Measurements from ENCODE around the gene DNAAF8. TPM values are rescaled to one million over a fixed set of nuclear protein-coding genes. Genes with fewer than 3 reads are reported as not detected.

Gene DNAAF8
- total and polyA plus RNA-seq, 12 donors: 0.30 to 3.3 (median 1.5) TPM

GRCh38 chr16:4703906-4704305 is 30.4 kb upstream of the DNAAF8 start:
- Histone ChIP-seq H3K4me1 (replicated peaks in 1 of 2) (no peaks in the 10 kb centered on the region), H3K27ac (no peak overlapping the region), H3K27me3 (no peaks in the 10 kb centered on the region), H3K9me3 (replicated peaks in 1 of 3) (no peaks in the 10 kb centered on the region), H3K36me3 (replicated peaks in 1 of 2) (peaks cover 0 to 62% of the 10 kb centered on the region in 2 donors), H3K4me3 (no peak overlapping the region)
- no peak for DNase-seq
- WGBS, 4 donors: 71 to 91% (median 84%) methylated on average over 2 to 7 of the region's 7 CpGs
- intact Hi-C loops (cut with DNase I): no loop called here
- TF ChIP-seq, protein P1, sequence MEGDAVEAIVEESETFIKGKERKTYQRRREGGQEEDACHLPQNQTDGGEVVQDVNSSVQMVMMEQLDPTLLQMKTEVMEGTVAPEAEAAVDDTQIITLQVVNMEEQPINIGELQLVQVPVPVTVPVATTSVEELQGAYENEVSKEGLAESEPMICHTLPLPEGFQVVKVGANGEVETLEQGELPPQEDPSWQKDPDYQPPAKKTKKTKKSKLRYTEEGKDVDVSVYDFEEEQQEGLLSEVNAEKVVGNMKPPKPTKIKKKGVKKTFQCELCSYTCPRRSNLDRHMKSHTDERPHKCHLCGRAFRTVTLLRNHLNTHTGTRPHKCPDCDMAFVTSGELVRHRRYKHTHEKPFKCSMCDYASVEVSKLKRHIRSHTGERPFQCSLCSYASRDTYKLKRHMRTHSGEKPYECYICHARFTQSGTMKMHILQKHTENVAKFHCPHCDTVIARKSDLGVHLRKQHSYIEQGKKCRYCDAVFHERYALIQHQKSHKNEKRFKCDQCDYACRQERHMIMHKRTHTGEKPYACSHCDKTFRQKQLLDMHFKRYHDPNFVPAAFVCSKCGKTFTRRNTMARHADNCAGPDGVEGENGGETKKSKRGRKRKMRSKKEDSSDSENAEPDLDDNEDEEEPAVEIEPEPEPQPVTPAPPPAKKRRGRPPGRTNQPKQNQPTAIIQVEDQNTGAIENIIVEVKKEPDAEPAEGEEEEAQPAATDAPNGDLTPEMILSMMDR (IDR thresholded peaks at IDR 0.05): no peak
- no peak for TF ChIP-seq POLR2A (IDR thresholded peaks at IDR 0.05)

GRCh38 chr16:4704491-4704890 is 29.8 kb upstream of the DNAAF8 start:
- Histone ChIP-seq H3K4me1 (replicated peaks in 1 of 2) (no peaks in the 10 kb centered on the region), H3K27ac (no peak overlapping the region), H3K36me3 (replicated peaks in 1 of 2) (peaks cover 0 to 57% of the 10 kb centered on the region in 2 donors), H3K4me3 (no peak overlapping the region), H3K27me3 (no peaks in the 10 kb centered on the region), H3K9me3 (replicated peaks in 1 of 3) (no peaks in the 10 kb centered on the region)
- 88 to 94% (median 91%) methylated on average over 8 of the region's 8 CpGs for WGBS, 4 donors
- DNase-seq: no peak
- intact Hi-C loops (cut with DNase I): no loop called here
- TF ChIP-seq, protein P1 (IDR thresholded peaks at IDR 0.05): no peak
- TF ChIP-seq POLR2A (IDR thresholded peaks at IDR 0.05): no peak

DNA sequence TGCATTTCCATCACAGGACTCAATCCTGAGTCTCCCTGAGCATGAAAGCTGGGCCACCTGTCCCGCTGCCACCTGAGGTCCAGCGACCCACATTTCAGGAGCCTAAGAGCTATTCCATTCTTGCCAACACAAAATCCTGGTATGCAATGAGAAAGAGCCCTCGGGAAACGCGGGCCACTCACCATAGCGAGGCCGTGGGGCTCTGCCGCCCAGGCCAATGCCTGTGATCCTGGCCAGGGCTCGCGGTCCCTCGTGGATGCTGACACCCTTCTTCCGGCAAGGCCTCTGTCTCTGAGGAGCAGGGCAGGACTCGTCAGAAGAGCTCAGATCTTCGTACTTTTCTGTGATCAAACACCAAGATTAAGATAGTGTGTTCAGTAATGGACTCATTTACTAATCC is 29.4 kb upstream of the DNAAF8 start:
- Histone ChIP-seq H3K27ac (no peak overlapping the region), H3K9me3 (replicated peaks in 1 of 3) (no peaks in the 10 kb centered on the region), H3K4me1 (replicated peaks in 1 of 2) (no peaks in the 10 kb centered on the region), H3K27me3 (no peaks in the 10 kb centered on the region), H3K36me3 (replicated peaks in 1 of 2) (peaks cover 0 to 57% of the 10 kb centered on the region in 2 donors), H3K4me3 (no peak overlapping the region)
- intact Hi-C loops (cut with DNase I): no loop called here
- no peak for DNase-seq
- 95 to 97% (median 95%) methylated on average over 8 to 14 of the region's 14 CpGs for WGBS, 4 donors
- no peak for TF ChIP-seq POLR2A (IDR thresholded peaks at IDR 0.05)
- TF ChIP-seq, protein P1 (IDR thresholded peaks at IDR 0.05): no peak

DNA sequence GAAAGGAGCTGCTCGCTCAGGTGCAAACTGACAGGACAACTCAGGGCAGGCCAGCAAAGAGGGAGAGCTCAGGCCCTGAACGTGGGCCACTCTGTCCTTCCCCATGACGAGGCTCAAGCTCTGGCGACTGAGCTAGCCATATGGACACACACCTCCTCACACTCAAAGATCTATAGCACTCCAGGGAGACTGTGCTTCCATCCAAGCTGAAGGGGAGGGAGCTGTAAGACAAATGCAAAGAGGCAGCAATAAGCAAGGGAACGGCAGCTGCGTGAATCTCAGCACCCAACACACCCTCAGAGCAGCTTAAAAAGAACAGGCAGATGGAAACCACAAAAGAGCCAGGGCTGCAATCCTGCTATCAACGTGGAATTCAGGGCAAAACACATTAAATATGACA is 27.5 kb upstream of the DNAAF8 start:
- Histone ChIP-seq H3K27me3 (no peaks in the 10 kb centered on the region), H3K4me1 (replicated peaks in 1 of 2) (no peaks in the 10 kb centered on the region), H3K36me3 (replicated peaks in 1 of 2) (peaks cover 0 to 48% of the 10 kb centered on the region in 2 donors), H3K27ac (no peak overlapping the region), H3K4me3 (no peak overlapping the region), H3K9me3 (replicated peaks in 1 of 3) (no peaks in the 10 kb centered on the region)
- DNase-seq: no peak
- intact Hi-C loops (cut with DNase I): no loop called here
- WGBS, 4 donors: 79 to 89% (median 82%) methylated on average over 6 to 7 of the region's 7 CpGs
- no peak for TF ChIP-seq POLR2A (IDR thresholded peaks at IDR 0.05)
- TF ChIP-seq, protein P1 (IDR thresholded peaks at IDR 0.05): no peak

Data from adrenal gland (tissue), 12 donors.